ENCODE results near the gene REXO1.

REXO1 gene

DNA sequence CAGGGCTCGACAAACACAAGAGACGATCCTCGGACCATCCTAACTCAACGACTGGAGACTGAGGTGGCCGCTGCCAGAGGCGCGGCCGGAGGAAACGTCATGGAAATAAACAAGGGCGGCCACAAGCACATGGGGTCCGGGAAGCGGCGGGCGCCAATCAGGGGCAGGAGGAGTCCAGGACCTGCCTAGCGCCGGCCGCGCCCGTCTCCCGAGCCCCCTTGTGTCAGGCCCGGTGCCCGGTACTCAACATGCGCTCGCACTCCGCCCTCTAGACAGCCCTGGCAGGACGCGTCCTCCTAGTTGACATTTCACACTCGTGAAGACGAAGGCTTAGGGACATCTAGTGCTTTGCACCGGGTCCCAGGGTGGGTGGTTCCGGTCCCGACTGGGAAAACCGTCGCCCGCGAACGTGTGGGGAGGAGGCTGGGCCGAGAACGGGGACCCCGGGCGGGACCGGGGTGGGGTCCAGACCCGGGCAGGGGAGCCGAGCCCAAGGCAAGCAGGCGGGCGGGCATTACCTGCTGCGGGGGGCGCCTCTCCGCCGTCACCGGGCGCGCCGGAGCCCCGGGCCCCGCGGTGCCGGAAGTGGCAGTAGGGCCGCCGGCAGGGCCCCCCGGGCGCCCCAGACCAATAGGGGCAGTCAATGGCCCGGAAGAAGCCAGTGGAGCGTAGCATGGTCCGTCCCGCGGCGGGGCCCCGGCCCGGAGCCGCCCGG is 442 bp downstream of the REXO1 start:
- DNase-seq (ENCODE audit: low spot score): no peak

DNA sequence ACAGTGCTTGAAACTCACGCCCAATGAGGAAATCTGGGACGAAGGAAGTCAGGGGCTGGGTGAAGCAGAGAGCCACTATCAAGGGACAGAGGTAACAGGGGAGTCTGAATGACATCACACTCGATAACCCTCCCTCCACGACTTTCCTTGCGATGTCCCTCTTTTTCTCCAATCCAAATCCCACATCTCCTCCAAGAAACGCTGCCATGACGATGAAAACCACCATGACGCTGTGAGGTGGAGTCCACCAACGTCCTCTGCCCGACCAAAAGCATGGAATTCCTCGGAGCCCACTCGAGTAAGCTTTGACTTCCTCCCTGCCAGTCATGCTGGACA is 967 bp downstream of the REXO1 start:
- no peak for DNase-seq (ENCODE audit: low spot score)

DNA sequence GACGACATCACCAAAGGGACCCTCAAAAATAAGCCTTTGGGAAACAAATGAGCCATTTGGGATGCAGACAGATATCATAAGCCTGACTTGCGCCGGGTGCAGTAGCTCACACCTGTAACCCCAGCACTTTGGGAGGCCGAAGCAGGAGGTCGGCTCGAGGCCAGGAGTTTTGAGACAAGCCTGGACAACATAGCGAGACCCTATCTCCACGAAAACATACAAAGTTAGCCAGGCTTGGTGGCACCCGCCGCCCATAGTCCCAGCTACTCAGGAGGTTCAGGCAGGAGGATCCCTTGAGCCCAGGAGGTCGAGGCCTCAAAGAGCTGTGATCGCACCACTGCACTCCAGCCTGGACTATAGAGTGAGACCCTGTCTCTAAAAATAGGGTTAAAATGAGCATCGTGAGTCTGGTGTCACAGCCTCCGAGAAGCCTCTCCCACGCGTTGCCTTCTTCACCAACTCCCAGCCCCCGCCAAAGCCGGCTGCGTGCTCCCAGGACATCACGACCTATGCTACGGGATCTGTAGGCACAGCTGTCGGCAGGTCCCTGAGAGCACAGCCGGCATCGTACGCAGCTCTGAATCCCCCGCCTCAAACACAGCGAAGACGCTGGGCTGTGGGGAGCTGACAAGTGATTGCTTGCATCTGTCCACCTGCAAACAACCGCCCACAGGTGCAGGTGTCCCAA is 1.6 kb downstream of the REXO1 start:
- DNase-seq (ENCODE audit: low spot score): no peak

DNA sequence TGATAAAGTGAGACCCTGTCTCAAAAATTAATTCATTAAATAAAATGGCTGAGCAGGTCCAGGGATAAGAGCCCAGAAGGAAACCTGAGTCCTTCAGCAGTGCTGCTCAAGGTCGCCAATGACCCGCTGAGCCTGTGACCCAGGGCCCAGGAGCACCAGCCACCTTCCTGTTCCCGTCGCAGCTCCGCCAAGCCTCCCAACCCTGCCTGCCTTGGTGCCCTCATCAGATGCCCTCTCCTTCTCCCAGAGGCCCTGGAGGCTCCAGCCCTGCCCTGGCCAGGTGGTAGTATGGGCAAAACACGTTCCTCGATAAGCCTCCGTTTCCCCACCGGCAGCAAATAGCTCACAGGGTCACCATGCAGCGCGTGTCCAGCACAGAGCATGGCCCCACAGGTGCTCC is 2.6 kb downstream of the REXO1 start:
- no peak for DNase-seq (ENCODE audit: low spot score)

DNA sequence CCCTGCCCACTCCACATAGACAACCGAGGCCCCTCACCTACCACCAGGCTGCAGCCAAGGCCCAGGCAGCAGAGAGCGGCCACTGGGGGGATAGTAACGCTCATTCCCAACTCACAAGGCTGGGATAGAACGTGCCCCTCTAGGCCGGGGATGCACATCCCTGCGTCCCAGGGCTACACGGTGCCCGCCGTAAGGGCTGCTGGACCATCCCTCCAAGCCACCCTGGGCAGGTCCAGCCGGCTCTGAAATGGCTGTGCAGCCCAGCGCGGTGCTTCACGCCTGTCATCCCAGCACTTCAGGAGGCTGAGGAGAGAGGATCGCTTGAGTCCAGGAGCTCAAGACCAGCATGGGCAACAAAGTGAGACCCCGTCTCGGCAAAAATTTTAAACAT is 3.2 kb downstream of the REXO1 start:
- DNase-seq (ENCODE audit: low spot score): no peak

DNA sequence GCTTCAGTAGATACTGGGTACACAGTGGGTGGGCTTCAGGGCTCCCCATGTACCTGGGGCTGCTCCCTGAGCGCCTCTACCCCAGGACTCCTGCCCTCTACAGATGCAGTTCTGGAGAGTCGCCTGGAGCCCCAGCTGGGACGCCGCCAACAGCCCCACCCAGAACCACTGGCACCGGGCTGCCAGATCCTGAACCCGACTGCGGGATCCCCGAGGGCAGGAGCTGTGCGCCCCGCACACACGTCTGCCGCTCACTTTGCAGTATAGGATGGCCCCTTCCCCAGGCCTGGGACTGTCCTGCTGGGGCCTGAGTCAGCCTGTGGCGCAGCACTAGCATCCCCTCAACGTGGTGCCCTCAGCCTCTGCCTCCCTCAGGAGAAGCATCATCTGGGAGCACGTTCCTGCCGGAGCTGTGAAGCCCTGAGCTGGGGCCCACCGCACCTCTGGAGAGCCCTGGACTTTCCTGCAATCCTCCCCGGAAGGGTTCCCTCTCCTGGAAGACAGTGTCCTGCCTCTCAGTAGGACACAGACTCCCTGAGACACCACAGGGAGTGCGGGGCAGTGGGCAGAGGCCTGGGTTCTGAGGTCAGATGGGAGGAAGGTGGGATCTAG is 3.7 kb downstream of the REXO1 start:
- peak; percentile 61 for DNase-seq (ENCODE audit: low spot score)

DNA sequence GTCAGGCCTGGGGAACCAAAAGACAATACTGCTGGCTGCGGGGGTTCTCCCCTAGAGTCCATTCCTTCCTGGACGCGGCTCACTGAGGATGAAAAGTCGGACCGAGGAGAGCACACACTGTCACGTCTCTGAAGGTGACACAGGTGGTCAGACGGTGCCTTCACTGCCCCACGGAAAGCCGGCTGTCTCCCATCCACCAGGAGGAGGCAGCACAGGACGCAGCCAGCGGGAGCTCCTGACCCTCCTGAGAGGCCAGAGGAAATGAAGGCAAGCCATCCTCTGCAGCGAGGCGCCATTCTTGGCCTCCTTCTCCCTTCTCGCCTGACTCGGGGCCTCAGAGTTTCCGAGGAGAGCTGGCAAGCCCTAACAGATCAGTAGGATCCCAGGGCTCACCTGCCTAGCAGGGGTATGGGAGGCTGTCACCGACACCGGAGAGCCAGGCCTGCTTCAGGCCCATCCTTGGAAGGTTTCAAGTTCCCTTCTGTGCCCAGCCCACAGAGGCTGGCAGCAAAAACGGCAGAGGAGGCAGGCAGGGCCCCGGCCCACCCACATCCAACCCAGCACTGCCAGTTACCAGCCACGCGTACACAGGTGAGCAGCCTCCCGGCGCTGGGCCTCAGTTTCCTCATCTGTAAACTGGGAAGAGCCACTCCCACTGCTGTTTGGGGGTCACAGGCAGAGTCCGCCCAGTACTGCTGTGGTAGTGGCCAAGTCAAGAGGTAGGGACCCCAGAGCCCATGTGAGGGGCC is 4.5 kb downstream of the REXO1 start:
- DNase-seq (ENCODE audit: low spot score): no peak

DNA sequence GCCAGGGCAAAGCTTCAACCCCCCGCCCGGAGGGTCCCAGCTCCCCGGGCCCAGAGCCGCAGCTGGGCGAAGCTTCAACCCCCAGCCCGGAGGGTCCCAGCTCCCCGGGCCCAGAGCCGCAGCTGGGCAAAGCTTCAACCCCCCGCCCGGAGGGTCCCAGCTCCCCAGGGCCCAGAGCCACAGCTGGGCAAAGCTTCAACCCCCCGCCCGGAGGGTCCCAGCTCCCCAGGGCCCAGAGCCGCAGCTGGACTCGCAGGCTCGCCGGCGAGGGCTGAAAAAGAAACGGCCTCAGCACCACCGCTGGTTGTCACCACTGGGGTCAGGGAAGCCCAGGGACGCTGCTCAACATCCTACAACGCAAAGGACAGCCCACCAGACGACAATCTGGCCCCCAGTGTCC is 5.2 kb downstream of the REXO1 start:
- no peak for DNase-seq (ENCODE audit: low spot score)

DNA sequence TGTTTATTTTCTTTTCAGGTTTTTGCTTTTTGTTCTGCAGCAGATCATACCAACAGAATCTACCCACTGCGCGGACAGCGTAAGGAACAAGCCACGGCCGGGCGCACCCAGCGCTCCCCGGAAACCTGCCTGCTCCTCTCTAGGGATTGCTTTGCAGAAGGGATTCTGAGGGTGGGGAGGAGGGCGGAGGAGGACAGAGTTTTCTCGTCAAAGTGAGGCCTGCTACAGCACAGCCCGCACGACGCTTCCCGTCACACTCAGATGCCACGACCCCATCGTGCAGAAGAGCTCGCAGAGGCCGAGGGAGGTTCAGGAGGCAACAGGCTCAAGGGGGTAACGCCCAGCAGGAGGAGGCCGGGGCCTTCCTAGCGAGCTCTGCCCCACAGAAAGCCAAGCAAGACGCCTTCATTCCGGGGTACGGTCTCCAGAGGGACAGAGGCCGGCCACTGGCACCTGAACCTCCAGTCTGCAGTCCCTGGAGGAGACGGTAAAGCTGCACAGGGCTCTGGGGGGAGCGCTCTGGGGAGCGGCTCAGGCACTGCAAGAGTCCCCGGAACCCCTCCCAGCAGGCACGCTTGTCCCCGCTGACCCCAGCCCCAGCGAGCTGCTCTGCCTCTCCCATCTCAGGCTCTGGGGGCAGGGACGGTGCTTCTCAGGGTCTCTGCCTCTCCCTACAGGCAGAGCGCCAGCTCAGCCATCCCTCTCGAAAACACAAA is 6.9 kb downstream of the REXO1 start:
- no peak for DNase-seq (ENCODE audit: low spot score)

DNA sequence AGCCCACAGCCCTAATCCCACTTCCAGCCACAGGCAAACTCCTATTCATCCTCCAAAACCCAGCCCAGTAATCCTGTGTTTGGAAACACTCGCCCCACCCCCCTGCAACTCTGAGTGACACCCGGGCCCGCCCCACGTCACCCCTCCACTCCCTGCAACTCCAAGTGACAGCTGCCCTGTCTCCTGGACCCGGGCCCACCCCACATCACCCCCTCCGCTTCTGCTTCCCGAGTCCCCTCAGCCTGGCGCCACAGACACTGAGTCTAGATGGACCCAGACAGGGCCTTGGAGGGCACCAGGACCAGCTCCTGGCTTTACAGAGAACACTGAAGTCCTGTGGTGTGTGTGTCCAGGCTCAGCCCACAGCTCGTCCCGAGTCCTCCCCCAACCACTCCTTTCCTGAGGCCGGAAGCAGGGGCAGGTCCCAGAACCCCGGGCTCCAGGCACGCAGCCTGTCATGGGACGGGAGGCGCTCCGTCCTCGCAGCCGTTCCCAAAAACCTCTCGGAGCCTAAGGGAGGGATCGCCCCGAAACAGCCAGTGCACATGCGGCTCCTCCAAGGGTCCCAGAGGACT is 7.7 kb downstream of the REXO1 start:
- DNase-seq (ENCODE audit: low spot score): no peak

DNA sequence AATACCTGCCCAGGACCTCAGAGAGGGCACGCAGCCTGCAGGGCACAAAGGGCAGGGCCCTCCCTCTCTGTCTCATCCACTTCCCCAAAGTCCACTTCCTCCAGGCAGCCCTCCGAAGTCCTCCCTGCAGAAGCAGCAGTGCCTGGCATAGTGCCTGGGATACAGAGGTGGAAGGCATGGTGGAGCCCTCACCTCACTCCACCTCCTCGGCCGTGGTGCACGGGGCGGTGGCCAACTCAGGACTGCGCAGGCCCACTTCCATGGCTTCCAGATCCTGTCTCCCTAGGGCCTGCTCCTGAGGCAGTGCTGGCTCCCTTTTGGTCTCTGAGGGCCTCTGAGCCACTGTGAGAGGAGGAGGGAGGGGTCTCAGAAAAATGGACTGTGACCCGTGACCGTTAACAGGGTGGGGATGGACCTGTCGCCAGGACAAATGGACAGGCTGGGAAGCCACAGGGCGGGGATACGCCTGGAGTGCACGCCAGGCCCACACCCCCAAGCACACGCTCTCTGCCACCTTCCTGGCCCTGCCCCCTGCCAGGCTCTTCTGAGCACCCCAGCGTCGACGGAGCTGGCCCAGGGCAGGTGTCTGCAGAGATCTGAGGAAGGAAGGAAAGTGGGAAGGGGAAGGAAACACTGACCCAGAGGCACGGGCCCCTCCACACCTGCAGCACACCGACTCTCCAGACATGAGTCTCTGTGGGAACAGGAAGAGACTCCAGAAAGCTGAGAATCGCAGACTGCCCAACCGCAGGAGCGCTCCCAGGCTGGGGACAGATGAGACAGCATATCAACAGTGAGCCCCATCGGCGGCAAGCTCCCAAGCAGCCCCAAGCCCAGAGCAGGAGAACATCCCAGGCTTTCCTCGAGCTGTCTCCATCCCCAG is 8.4 kb downstream of the REXO1 start:
- DNase-seq (ENCODE audit: low spot score): no peak

DNA sequence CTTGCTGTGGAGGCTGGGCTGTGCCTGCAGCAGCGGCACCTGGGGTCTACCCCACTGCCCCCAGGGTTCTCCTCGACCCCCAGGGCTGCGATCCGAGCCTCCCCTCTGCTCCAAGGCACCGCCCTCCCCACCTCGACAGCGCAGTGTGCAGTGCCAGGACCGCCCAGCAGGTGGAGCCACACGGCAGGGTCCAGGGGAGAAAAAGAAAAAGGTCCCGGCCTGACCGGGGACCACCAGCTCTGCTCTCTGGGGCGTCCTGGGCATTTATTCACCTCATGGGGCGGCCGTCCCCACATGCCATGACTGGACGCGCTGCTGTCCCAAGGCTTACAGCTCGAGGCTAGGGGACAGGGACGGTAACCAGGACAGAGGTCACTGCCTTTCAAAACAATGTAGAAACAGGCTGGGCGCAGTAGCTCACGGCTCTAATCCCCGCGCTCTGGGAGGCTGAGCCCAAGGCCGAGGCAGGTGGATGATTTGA is 10.6 kb downstream of the REXO1 start:
- DNase-seq (ENCODE audit: low spot score): peak; percentile 75

DNA sequence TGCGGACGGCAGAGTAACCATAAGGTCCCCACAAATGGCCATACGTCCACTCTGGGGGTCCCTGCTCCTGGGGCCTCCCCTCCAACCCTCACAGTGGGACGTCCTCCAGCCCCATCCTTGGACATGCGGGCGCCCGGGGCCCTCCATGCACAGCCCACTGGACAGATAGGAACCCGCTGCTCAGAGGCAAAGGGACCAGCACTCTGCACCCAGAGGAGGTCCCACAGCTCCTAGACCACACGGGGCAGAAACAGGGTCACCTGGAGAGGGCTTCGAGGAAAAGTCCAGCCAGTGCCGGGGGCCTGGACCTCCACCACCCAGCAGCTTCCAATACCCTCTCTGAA is 11.1 kb downstream of the REXO1 start:
- DNase-seq (ENCODE audit: low spot score): no peak

DNA sequence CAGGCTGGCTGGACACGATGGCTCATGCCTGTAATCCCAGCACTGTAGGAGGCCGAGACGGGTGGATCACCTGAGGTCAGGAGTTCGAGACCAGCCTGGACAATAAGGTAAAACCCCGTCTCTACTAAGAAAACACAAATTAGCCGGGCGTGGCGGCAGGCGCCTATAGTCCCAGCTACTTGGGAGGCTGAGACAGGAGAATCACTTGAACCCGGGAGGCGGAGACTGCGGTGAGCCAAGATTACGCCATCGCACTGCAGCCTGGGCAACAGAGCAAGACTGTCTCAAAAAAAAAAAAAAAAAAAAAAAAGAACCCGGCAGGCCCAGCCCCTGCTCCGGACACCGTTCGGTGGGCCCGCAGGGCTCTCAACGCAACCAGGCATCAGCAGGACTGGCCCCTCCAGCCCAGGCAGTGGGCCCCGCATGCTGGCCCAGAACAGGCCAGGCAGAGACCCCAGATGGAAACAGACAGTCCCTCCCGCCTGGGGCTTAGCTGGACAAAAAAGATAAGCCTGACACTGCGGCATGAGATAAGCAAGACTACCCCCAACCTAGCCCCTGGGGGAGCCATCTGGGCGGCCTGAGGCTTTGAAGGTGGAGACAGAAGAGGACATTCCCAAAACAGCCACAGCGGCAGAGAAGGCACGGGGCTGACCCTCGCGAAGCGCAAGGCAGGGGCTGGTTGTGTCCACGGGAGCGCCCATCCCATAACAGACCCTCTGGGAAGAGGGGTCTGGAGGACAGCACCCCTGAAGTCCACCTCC is 11.6 kb downstream of the REXO1 start:
- peak; percentile 68 for DNase-seq (ENCODE audit: low spot score)

DNA sequence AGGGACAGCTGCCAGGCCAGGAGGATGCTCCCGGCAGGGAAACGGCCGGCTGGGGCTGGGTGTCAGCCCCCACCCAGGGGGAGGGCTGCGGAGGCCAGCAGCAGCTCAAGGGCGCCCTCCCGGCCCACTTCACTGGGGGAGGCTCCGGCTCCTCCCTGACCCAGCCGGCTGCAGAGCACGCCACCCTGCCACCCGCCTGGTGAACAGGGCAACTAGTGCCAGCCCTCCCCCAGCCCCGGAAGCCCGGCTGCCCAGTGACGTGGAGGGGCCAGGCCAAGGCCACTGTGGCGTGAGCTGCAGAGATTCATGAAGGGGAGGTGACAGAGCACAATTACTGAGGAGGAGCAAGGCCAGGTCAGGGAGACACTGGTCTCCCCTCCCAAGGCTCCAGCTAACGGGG is 14.7 kb downstream of the REXO1 start:
- no peak for DNase-seq (ENCODE audit: low spot score)

DNA sequence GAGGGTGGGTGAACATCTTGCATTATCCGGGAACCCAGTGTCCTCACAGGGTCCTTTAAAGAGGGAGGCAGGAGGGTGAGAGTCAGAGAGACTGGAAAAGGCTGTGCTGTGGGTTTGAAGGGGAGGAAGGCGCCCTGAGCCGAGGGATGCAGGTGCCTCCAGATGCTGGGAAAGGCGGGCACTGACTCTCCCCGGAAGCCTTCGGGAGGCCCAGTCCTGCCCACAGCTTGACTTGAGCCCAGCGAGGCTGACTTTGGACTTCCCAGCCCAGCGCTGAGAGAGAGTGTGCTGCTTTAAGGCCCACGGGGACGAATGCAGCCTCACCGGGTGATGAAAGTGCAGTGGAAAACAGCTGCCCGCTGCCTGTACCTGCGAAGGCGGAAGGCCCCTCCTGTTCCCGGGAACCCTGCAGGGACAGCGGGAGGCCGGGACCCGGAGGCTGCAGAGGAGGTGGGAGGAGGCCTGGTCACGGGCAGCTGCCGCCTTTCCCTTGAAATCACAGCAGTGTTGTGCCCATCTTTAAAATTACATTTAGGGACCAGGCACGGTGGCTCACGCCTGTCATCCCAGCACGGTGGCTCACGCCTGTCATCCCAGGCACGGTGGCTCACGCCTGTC is 16.1 kb downstream of the REXO1 start:
- no peak for DNase-seq (ENCODE audit: low spot score)

DNA sequence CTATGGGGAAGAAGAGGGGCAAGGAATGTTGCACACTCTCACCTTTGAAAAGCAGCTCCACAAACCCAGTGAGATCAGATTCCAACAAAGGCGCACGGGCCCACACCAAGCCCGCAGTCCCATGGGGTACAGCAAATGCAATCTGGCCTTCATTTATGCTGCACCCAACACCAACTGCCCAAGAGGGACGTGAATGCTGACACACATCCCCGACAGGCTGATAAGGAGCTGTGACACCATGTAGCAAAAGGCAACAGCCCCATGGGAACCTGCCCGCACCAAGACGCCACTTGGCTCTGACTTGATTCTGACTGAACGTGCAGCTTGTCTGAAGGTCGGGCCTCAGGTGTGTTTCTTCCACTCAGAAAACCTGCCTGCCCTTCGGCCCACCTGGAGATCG is 17.3 kb downstream of the REXO1 start:
- DNase-seq (ENCODE audit: low spot score): no peak

DNA sequence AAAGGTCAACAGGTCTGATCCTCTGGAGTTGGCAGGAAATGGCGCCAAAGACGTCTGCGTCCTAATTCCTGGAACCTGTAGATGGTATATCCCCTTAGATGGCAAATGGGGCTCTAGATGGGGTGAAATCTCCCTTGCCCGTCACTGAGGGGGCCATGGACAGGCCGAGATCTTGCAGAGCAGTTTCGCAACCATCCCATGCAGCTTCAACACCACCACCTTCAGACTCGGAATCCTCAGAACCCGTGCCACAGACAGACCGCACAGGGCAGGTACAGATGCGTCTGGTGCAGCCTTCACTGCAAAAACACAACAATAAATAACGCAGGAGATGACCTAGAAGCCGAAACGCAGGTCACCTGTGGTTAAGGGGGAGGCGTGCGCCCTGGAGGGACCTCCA is 17.7 kb downstream of the REXO1 start:
- no peak for DNase-seq (ENCODE audit: low spot score)

DNA sequence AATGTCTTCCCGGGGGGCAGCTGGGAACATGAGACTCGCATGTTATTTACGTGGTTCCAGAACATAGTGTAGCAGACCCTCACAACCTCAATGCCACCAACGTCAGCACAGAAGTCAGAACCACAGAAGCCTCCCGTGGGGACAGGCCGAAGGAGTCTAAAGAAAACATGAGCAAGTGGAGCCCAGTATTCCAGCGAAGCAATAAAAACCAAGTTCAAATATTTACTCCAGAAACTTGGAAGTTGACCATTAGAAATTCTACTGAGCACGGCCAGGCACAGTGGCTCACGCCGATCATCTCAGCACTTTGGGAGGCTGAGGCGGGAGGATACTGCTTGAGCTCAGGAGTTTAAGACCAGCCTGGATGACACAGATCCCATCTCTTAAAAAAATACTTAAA is 18.3 kb downstream of the REXO1 start:
- DNase-seq (ENCODE audit: low spot score): no peak

Measured in hematopoietic multipotent progenitor cell treated with erythropoietin and hydrocortisone succinate and interleukin-3 and kit ligand, for 15 days (in vitro differentiated cells).